ENCODE data around the gene FBLN1.
A peak's percentile ranks its signal among the peaks of the same experiment; 100 is the strongest.

DNA sequence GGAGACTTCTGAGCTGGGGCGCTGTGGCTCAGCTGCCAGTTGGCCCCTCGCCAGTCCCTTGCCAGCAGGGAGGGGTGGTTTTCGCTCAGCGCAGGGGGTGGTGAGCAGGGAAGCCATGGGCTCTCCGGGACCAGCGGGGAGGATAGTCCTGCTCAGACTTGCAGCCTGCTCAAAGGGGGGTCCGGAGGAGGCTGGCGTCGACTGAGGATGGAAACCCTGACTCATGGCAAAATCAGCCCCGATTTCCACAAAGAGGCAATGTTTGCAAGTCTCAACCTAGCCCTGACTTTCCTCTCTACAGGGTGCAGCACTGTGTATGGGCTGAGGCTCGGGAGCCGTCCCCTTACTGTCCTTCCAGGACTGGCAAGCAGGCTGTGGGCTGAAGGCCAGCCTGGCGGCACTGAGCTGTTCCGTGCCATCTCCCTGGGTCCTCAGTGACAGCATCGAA is 35.1 kb downstream of the FBLN1 start:
- TF ChIP-seq POLR2A (IDR thresholded peaks at IDR 0.05) = peak; percentile 42
- TF ChIP-seq, protein P1, sequence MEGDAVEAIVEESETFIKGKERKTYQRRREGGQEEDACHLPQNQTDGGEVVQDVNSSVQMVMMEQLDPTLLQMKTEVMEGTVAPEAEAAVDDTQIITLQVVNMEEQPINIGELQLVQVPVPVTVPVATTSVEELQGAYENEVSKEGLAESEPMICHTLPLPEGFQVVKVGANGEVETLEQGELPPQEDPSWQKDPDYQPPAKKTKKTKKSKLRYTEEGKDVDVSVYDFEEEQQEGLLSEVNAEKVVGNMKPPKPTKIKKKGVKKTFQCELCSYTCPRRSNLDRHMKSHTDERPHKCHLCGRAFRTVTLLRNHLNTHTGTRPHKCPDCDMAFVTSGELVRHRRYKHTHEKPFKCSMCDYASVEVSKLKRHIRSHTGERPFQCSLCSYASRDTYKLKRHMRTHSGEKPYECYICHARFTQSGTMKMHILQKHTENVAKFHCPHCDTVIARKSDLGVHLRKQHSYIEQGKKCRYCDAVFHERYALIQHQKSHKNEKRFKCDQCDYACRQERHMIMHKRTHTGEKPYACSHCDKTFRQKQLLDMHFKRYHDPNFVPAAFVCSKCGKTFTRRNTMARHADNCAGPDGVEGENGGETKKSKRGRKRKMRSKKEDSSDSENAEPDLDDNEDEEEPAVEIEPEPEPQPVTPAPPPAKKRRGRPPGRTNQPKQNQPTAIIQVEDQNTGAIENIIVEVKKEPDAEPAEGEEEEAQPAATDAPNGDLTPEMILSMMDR (IDR thresholded peaks at IDR 0.05) = no peak
